PC-3 (cell line): ENCODE measurements around the gene FRRS1L. TPM values are rescaled to one million over a fixed set of nuclear protein-coding genes. Genes with fewer than 3 reads are reported as not detected.

Source experiments
- ATAC-seq: fragments of 200-7000 bp; cut with Tn5 transposase; 2 replicates; pipeline ENCODE4 v1.9.1; 2020; ENCODE audit warnings: mild to moderate bottlenecking, moderate library complexity
- BruUV-seq: library from RNA; stranded (reverse); fragments of 400-500 nt; replicated peaks from 2 replicates; lab custom pipeline; 2021; lab: Mats Ljungman, UMichigan
- CTCF ChIA-PET: fragments of 300-600 bp; sonication (Branson Sonifier 250); formaldehyde crosslinking; loops from one replicate; lab custom pipeline; 2022; ENCODE audit warnings: antibody characterized with exemption; lab: Charles Lee
- POLR2A ChIA-PET: fragments of 300-600 bp; sonication (Branson Sonifier 250); formaldehyde crosslinking; loops from one replicate; lab custom pipeline; 2022; ENCODE audit warnings: antibody characterized with exemption; ENCODE audit not compliant: unreplicated experiment; lab: Charles Lee
- DNase-seq: peaks from one replicate; pipeline ENCODE4 v3.0.0-alpha.2; 2015
- H2AFZ ChIP-seq: fragments of 300-600 bp; sonication (generic); 2 replicates; pipeline ENCODE4 v1.6.0; 2016; ENCODE audit warnings: antibody characterized with exemption, low read length
- H3F3A ChIP-seq: fragments of 300-600 bp; sonication (generic); one replicate; pipeline ENCODE4 v1.6.0; 2017; ENCODE audit warnings: antibody characterized with exemption, low read length, control low read depth, mild to moderate bottlenecking; ENCODE audit not compliant: unreplicated experiment
- H3K27ac ChIP-seq: fragments of 300-600 bp; sonication (generic); 2 replicates; pipeline ENCODE4 v1.5.1; 2016; ENCODE audit warnings: mild to moderate bottlenecking, low read length
- H3K27me3 ChIP-seq: fragments of 300-600 bp; sonication (generic); 2 replicates; pipeline ENCODE4 v1.6.1; 2016; ENCODE audit warnings: low read length, mixed read lengths
- H3K36me3 ChIP-seq: fragments of 300-600 bp; sonication (generic); 2 replicates; pipeline ENCODE4 v1.6.1; 2016; ENCODE audit warnings: low read depth, mixed run types, low read length, mixed read lengths
- H3K4me1 ChIP-seq: fragments of 300-600 bp; sonication (generic); 2 replicates; pipeline ENCODE4 v1.5.1; 2016; ENCODE audit warnings: low read length; ENCODE audit not compliant: insufficient read depth
- H3K4me2 ChIP-seq: fragments of 300-600 bp; sonication (generic); 2 replicates; pipeline ENCODE4 v1.6.0; 2016; ENCODE audit warnings: low read length
- H3K4me3 ChIP-seq: fragments of 300-600 bp; sonication (generic); 2 replicates; pipeline ENCODE4 v1.5.1; 2016; ENCODE audit warnings: mild to moderate bottlenecking, low read length, mixed read lengths
- H3K79me2 ChIP-seq: fragments of 300-600 bp; sonication (generic); 2 replicates; pipeline ENCODE4 v1.6.1; 2017; ENCODE audit warnings: low read length, mixed read lengths
- H3K9ac ChIP-seq: fragments of 300-600 bp; sonication (generic); 2 replicates; pipeline ENCODE4 v1.6.0; 2016; ENCODE audit warnings: mild to moderate bottlenecking, low read length
- H3K9me2 ChIP-seq: fragments of 300-600 bp; sonication (generic); replicated peaks from 2 replicates; pipeline ENCODE4 v1.6.1; 2016; ENCODE audit warnings: mixed run types, low read length, mixed read lengths
- H3K9me3 ChIP-seq: fragments of 300-600 bp; sonication (generic); 2 replicates; pipeline ENCODE4 v1.6.1; 2016; ENCODE audit warnings: low read length, mixed read lengths
- H4K20me1 ChIP-seq: fragments of 300-600 bp; sonication (generic); 2 replicates; pipeline ENCODE4 v1.6.1; 2016; ENCODE audit warnings: low read length, mixed read lengths
- EZH2 ChIP-seq: fragments of 300-600 bp; sonication (generic); IDR thresholded peaks from one replicate; pipeline ENCODE4 v1.6.1; 2017; ENCODE audit warnings: antibody characterized with exemption, mild to moderate bottlenecking, low read length; ENCODE audit not compliant: unreplicated experiment
- EZH2phosphoT487 ChIP-seq: fragments of 300-600 bp; sonication (generic); IDR thresholded peaks from 2 replicates; pipeline ENCODE4 v1.6.1; 2018; ENCODE audit warnings: mild to moderate bottlenecking, antibody characterized with exemption, low read length, borderline replicate concordance
- intact Hi-C: fragments of 100-400 bp; cut with micrococcal nuclease; formaldehyde crosslinking; loops from 2 replicates; pipeline ENCODE4 v1.9.0; 2023
- total RNA-seq: library from RNA; depleted of rRNA; stranded (reverse); fragments of >200 nt; gene quantifications from 2 replicates; pipeline ENCODE4 v1.2.3, GENCODE V29; 2014
- TF ChIP-seq, protein P1 (sequence below): fragments of 300-600 bp; sonication (generic); conservative IDR thresholded peaks from 2 replicates; pipeline ENCODE4 v1.5.1; 2017; ENCODE audit warnings: antibody characterized with exemption, low read depth, mild to moderate bottlenecking, low read length

The FRRS1L gene
- total RNA-seq, 1 experiment from 2014 or later, result not detected

DNA sequence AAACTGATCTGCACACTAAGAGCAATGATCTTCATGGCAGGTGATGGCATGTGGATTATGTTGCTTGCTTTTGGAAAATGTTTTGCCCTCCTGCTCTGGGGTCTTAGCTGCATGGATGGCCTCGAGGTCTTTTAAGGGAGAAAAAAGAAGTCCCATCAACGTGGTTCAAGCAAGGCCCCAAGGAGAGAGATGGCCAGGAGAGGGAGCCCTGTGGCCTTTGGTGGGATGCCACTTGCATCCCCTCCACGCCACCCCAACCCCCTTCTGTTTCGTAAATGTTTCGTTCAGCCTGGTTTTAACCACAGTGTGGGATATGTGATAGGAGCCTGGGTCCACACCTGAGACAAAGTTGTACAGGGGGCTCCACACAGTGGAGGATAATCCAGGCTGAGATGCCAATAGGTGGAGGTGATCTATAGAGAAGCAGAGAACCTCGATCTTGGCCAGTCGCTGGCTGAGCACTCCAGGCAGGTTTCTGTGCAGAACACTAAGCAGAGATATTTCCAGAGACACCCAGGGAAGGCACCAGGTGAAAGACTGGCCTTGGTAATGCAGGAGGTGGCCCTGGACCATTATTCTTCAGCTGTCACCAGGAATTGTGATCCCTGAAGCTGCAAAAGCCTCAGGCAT lies 25.8 kb upstream of the FRRS1L start:
- Histone ChIP-seq H3K79me2 (no peaks in the 10 kb centered on the region), H3K9me2 (no peaks in the 10 kb centered on the region), H3F3A (no peaks in the 10 kb centered on the region), H2AFZ (no peak overlapping the region), H4K20me1 (no peaks in the 10 kb centered on the region), H3K4me3 (no peak overlapping the region), H3K27ac (no peak overlapping the region), H3K27me3 (no peaks in the 10 kb centered on the region), H3K4me1 (no peaks in the 10 kb centered on the region), H3K36me3 (no peaks in the 10 kb centered on the region), H3K9me3 (no peaks in the 10 kb centered on the region), H3K4me2 (no peak overlapping the region), H3K9ac (no peak overlapping the region)
- CTCF ChIA-PET, result no interaction called here
- peak; percentile 49 for ATAC-seq
- intact Hi-C loops, result loop anchor here (1.0 kb wide), 1 partner anchor 128 kb away; the partner anchor contains the start of gene EPB41L4B
- no TSS peak for BruUV-seq
- POLR2A ChIA-PET, result no interaction called here
- DNase-seq, result peak; percentile 38
- TF ChIP-seq, protein P1, sequence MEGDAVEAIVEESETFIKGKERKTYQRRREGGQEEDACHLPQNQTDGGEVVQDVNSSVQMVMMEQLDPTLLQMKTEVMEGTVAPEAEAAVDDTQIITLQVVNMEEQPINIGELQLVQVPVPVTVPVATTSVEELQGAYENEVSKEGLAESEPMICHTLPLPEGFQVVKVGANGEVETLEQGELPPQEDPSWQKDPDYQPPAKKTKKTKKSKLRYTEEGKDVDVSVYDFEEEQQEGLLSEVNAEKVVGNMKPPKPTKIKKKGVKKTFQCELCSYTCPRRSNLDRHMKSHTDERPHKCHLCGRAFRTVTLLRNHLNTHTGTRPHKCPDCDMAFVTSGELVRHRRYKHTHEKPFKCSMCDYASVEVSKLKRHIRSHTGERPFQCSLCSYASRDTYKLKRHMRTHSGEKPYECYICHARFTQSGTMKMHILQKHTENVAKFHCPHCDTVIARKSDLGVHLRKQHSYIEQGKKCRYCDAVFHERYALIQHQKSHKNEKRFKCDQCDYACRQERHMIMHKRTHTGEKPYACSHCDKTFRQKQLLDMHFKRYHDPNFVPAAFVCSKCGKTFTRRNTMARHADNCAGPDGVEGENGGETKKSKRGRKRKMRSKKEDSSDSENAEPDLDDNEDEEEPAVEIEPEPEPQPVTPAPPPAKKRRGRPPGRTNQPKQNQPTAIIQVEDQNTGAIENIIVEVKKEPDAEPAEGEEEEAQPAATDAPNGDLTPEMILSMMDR, result peak; percentile 68
- TF ChIP-seq EZH2 (no peak), EZH2phosphoT487 (no peak)

DNA sequence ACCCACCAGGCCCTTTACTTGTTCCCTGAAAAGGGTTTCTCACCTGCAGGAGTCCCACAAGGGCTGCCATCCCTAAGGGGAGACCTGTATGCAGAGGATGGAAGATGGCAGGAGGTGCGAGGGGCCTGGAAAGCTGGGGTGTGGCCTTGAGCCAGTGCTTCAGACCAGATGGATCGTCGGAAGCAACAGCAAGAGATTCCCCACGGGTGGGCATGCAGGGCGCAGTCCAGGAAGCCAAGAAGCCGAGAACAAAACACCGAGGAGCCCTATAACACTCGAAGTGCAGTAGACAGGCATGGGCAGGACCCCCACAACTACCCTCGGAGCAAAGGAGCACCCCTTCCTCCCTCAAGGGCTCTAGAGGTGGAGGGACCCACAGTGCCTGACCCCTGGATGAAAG lies 24.7 kb upstream of the FRRS1L start:
- POLR2A ChIA-PET, result no interaction called here
- no TSS peak for BruUV-seq
- H3K4me3 ChIP-seq, result no peak overlapping the region

More for the DNA sequence above, 24.7 kb upstream of the FRRS1L start:
- Histone ChIP-seq H3K4me1 (no peaks in the 10 kb centered on the region), H4K20me1 (no peaks in the 10 kb centered on the region), H3K79me2 (no peaks in the 10 kb centered on the region), H3K27ac (no peak overlapping the region), H3K9me3 (no peaks in the 10 kb centered on the region), H3K9me2 (no peaks in the 10 kb centered on the region), H2AFZ (no peak overlapping the region), H3K27me3 (no peaks in the 10 kb centered on the region), H3F3A (no peaks in the 10 kb centered on the region), H3K9ac (no peak overlapping the region), H3K36me3 (no peaks in the 10 kb centered on the region), H3K4me2 (no peak overlapping the region)
- CTCF ChIA-PET, result no interaction called here
- ATAC-seq (no peak), DNase-seq (no peak)
- intact Hi-C loops, result loop anchor here (1.0 kb wide), 1 partner anchor 130 kb away; the partner anchor contains the start of gene EPB41L4B
- TF ChIP-seq, protein P1, result no peak
- TF ChIP-seq EZH2phosphoT487 (no peak), EZH2 (no peak)
